Neural progenitor cell (in vitro differentiated cells): Measurements from ENCODE around the gene SEC14L6. TPM values are rescaled to one million over a fixed set of nuclear protein-coding genes. Genes with fewer than 3 reads are reported as not detected.
A peak's percentile ranks its signal among the peaks of the same experiment; 100 is the strongest.

ENCODE experiments used
- DNase-seq: peaks from one replicate; pipeline ENCODE4 v3.0.0-alpha.2; 2016; ENCODE audit warnings: low spot score
- H2AFZ ChIP-seq: fragments of 200-600 bp; sonication (generic); replicated peaks from 2 replicates; pipeline ENCODE4 v1.6.1; 2016; ENCODE audit warnings: antibody characterized with exemption
- H3F3A ChIP-seq: fragments of 200-600 bp; sonication (generic); 2 replicates; pipeline ENCODE4 v1.6.1; 2016; ENCODE audit warnings: antibody characterized with exemption, low read depth
- H3K27ac ChIP-seq: fragments of 200-600 bp; sonication (generic); 2 replicates; pipeline ENCODE4 v1.5.1; 2016; ENCODE audit warnings: mild to moderate bottlenecking
- H3K27me3 ChIP-seq: fragments of 200-600 bp; sonication (generic); 2 replicates; pipeline ENCODE4 v1.6.1; 2016; ENCODE audit warnings: mild to moderate bottlenecking, moderate library complexity
- H3K36me3 ChIP-seq: fragments of 200-600 bp; sonication (generic); 2 replicates; pipeline ENCODE4 v1.5.1; 2016
- H3K4me1 ChIP-seq: fragments of 200-600 bp; sonication (generic); 2 replicates; pipeline ENCODE4 v1.6.1; 2016; ENCODE audit warnings: mixed run types
- H3K4me2 ChIP-seq: fragments of 200-600 bp; sonication (generic); 2 replicates; pipeline ENCODE4 v1.6.1; 2016
- H3K4me3 ChIP-seq: fragments of 200-600 bp; sonication (generic); 2 replicates; pipeline ENCODE4 v1.5.1; 2016
- H3K79me2 ChIP-seq: fragments of 200-600 bp; sonication (generic); 2 replicates; pipeline ENCODE4 v1.6.1; 2016; ENCODE audit warnings: low read depth
- H3K9ac ChIP-seq: fragments of 200-600 bp; sonication (generic); 2 replicates; pipeline ENCODE4 v1.6.1; 2016
- H3K9me3 ChIP-seq: fragments of 200-600 bp; sonication (generic); 2 replicates; pipeline ENCODE4 v1.5.1; 2016; ENCODE audit warnings: low read depth
- H4K20me1 ChIP-seq: fragments of 200-600 bp; sonication (generic); 2 replicates; pipeline ENCODE4 v1.6.1; 2016; ENCODE audit warnings: low read depth
- H3K27ac Mint-ChIP-seq: 3 replicates; pipeline ENCODE4 v1.8.0; 2021; ENCODE audit warnings: mixed read lengths
- H3K27me3 Mint-ChIP-seq: 2 replicates; pipeline ENCODE4 v1.8.0; 2022; ENCODE audit warnings: low read depth, mild to moderate bottlenecking, inconsistent platforms, moderate library complexity, mixed read lengths; ENCODE audit not compliant: insufficient read depth
- H3K36me3 Mint-ChIP-seq: 3 replicates; pipeline ENCODE4 v1.8.0; 2021; ENCODE audit warnings: mixed read lengths
- H3K4me1 Mint-ChIP-seq: 3 replicates; pipeline ENCODE4 v1.8.0; 2021; ENCODE audit warnings: mixed read lengths
- H3K4me3 Mint-ChIP-seq: 3 replicates; pipeline ENCODE4 v1.8.0; 2021; ENCODE audit warnings: mild to moderate bottlenecking, moderate library complexity, mixed read lengths
- H3K9me3 Mint-ChIP-seq: 3 replicates; pipeline ENCODE4 v1.8.0; 2020; ENCODE audit warnings: mixed read lengths
- EZH2 ChIP-seq: fragments of 200-600 bp; sonication (generic); IDR thresholded peaks from 2 replicates; pipeline ENCODE4 v1.6.1; 2017; ENCODE audit warnings: antibody characterized with exemption, mild to moderate bottlenecking, moderate library complexity
- EZH2phosphoT487 ChIP-seq: fragments of 200-600 bp; sonication (generic); IDR thresholded peaks from 2 replicates; pipeline ENCODE4 v1.6.1; 2017; ENCODE audit warnings: antibody characterized with exemption
- total RNA-seq: library from RNA; depleted of rRNA; stranded (reverse); fragments of >200 nt; gene quantifications from 2 replicates; pipeline ENCODE4 v1.2.3, GENCODE V29; 2015; ENCODE audit warnings: low replicate concordance
- TF ChIP-seq, protein P1 (sequence below): fragments of 200-600 bp; sonication (generic); IDR thresholded peaks from 2 replicates; pipeline ENCODE4 v1.5.1; 2017; ENCODE audit warnings: antibody characterized with exemption, mild to moderate bottlenecking

The SEC14L6 gene
- total RNA-seq, 1 donor from 2014 or later = 2.4 TPM

DNA sequence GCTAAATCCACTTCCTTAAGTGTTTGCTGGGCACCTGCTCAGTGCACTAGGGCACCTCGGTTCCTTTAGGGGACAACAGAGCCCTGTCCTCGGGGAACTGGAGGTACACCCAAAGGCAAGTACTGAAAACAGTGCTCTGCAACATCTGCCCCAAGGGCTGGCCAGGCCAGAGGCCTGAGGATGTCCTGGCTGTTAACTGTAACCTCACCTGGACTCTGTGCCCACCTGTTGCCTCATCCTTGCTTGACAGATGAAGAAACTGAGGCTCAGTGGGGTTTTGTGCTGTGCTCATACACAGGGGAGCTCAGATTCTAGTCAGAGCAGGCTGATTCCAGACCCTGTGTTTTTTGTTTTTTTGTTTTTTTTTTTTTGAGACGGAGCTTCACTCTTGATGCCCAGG is 43.6 kb downstream of the SEC14L6 start:
- H3K27ac Mint-ChIP-seq = no peak overlapping the region
- H3K9me3 Mint-ChIP-seq = no peaks in the 10 kb centered on the region
- TF ChIP-seq, protein P1, sequence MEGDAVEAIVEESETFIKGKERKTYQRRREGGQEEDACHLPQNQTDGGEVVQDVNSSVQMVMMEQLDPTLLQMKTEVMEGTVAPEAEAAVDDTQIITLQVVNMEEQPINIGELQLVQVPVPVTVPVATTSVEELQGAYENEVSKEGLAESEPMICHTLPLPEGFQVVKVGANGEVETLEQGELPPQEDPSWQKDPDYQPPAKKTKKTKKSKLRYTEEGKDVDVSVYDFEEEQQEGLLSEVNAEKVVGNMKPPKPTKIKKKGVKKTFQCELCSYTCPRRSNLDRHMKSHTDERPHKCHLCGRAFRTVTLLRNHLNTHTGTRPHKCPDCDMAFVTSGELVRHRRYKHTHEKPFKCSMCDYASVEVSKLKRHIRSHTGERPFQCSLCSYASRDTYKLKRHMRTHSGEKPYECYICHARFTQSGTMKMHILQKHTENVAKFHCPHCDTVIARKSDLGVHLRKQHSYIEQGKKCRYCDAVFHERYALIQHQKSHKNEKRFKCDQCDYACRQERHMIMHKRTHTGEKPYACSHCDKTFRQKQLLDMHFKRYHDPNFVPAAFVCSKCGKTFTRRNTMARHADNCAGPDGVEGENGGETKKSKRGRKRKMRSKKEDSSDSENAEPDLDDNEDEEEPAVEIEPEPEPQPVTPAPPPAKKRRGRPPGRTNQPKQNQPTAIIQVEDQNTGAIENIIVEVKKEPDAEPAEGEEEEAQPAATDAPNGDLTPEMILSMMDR = no peak
- Histone ChIP-seq H4K20me1 (no peaks in the 10 kb centered on the region), H3K4me2 (no peak overlapping the region), H3K9me3 (no peaks in the 10 kb centered on the region), H3K4me3 (no peak overlapping the region), H2AFZ (no peak overlapping the region), H3F3A (no peaks in the 10 kb centered on the region), H3K36me3 (no peaks in the 10 kb centered on the region), H3K27me3 (no peaks in the 10 kb centered on the region), H3K27ac (no peak overlapping the region), H3K4me1 (no peaks in the 10 kb centered on the region), H3K9ac (no peak overlapping the region), H3K79me2 (no peaks in the 10 kb centered on the region)
- peaks cover 4% of the 10 kb centered on the region for H3K27me3 Mint-ChIP-seq
- DNase-seq = no peak
- no peak overlapping the region for H3K4me3 Mint-ChIP-seq
- no peaks in the 10 kb centered on the region for H3K36me3 Mint-ChIP-seq
- no peaks in the 10 kb centered on the region for H3K4me1 Mint-ChIP-seq

DNA sequence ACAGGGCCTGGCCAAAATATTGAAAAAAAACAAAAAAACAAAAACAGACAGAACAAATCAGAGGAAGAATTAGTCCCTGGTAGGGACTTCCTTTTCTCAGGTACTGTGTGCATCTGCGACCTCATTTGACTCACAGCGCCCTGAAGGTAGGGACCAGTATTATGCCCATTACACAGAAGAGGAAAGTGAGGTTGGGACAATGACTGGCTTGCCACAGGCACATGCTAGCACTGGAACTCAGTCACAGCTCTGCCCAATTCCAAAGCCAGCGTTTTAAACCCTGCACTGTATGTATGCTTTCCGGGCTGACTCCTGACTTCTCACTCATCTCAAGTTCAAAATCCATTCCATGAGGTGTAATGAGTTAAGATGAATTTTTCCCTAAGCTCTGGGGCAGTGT is 44.4 kb downstream of the SEC14L6 start:
- TF ChIP-seq, protein P1 = no peak
- TF ChIP-seq EZH2phosphoT487 (no peak), EZH2 (no peak)
- Mint-ChIP-seq H3K4me1 (no peaks in the 10 kb centered on the region), H3K27me3 (peaks cover 4% of the 10 kb centered on the region), H3K9me3 (no peaks in the 10 kb centered on the region), H3K36me3 (no peaks in the 10 kb centered on the region), H3K27ac (no peak overlapping the region), H3K4me3 (no peak overlapping the region)
- H3K9ac ChIP-seq = no peak overlapping the region
- no peak overlapping the region for H3K27ac ChIP-seq
- H3K79me2 ChIP-seq = no peaks in the 10 kb centered on the region
- no peaks in the 10 kb centered on the region for H3K27me3 ChIP-seq
- no peaks in the 10 kb centered on the region for H3K36me3 ChIP-seq
- H3K4me3 ChIP-seq = no peak overlapping the region
- H2AFZ ChIP-seq = no peak overlapping the region
- H3F3A ChIP-seq = no peaks in the 10 kb centered on the region
- H3K4me1 ChIP-seq = no peaks in the 10 kb centered on the region
- no peak for DNase-seq
- H3K4me2 ChIP-seq = no peak overlapping the region
- H3K9me3 ChIP-seq = no peaks in the 10 kb centered on the region
- no peaks in the 10 kb centered on the region for H4K20me1 ChIP-seq

DNA sequence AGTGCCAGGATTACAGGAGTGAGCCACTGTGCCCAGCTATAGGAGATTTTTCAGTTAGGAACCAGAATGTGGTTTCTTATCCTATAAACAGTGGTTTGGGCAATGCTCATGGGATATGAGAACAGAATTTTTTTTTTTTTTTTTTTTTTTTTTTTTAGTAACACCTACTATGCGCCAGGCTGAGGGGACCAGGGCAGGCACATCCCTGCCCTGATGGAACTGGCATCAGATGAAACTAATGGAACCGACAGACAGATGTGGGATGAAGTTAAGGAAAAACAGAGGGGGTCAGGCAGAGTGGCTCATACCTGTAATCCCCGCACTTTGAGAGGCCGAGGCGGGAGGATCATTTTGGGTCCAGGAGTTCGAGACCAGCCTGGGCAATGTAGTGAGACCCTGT is 45.9 kb downstream of the SEC14L6 start:
- Mint-ChIP-seq H3K27me3 (peaks cover 2% of the 10 kb centered on the region), H3K36me3 (no peaks in the 10 kb centered on the region), H3K27ac (no peak overlapping the region), H3K9me3 (no peaks in the 10 kb centered on the region), H3K4me3 (peak overlapping the region; percentile 55), H3K4me1 (no peaks in the 10 kb centered on the region)
- Histone ChIP-seq H2AFZ (no peak overlapping the region), H3K4me3 (no peak overlapping the region), H3K27ac (no peak overlapping the region), H4K20me1 (no peaks in the 10 kb centered on the region), H3K27me3 (no peaks in the 10 kb centered on the region), H3K4me2 (no peak overlapping the region), H3K4me1 (no peaks in the 10 kb centered on the region), H3K79me2 (no peaks in the 10 kb centered on the region), H3K9ac (no peak overlapping the region), H3K9me3 (no peaks in the 10 kb centered on the region), H3K36me3 (no peaks in the 10 kb centered on the region), H3F3A (no peaks in the 10 kb centered on the region)
- TF ChIP-seq, protein P1 = no peak
- TF ChIP-seq EZH2phosphoT487 = no peak
- TF ChIP-seq EZH2 = no peak
- DNase-seq = no peak
